NCI-H524 (cell line): ENCODE measurements around the gene SMCP.

Source experiments
- DNase-seq, 2 experiments: peaks; one replicate each; lab custom pipeline; 2025; lab: John Stamatoyannopoulos, UW

The SMCP gene

GRCh38 chr1:152878042-152878441, at the start of gene SMCP:
Gene SMCP, plus strand, starts transcription at chr1:152878322. Its CDS starts 6,101 bp downstream, at chr1:152884423.
- no peak for DNase-seq

- DNase-seq = no peak
Observed at GRCh38 chr1:152836870-152837269, 41.3 kb upstream of the SMCP start.

- no peak for DNase-seq
Observed at GRCh38 chr1:152842556-152842955, 35.6 kb upstream of the SMCP start, which contains the start of gene LCE6A. Gene LCE6A, plus strand, starts transcription at chr1:152842856. Its CDS starts 665 bp downstream, at chr1:152843521.

- DNase-seq = no peak
Observed at GRCh38 chr1:152855661-152856060, 22.5 kb upstream of the SMCP start.

GRCh38 chr1:152858062-152858461, 20.1 kb upstream of the SMCP start:
- DNase-seq = no peak

- no peak for DNase-seq
Observed at GRCh38 chr1:152859696-152860095, 18.4 kb upstream of the SMCP start, which contains the start of gene LCE7A. Gene LCE7A, plus strand, starts transcription at chr1:152859996. Its CDS starts 702 bp downstream, at chr1:152860698.

GRCh38 chr1:152860129-152860528, 18.0 kb upstream of the SMCP start:
- no peak for DNase-seq

GRCh38 chr1:152861374-152861773, 16.7 kb upstream of the SMCP start:
- DNase-seq = no peak

GRCh38 chr1:152864443-152864842, 13.7 kb upstream of the SMCP start:
- DNase-seq = no peak

GRCh38 chr1:152866321-152866720, 11.8 kb upstream of the SMCP start:
- no peak for DNase-seq

- DNase-seq = peak; percentile 35 to 61
Observed at GRCh38 chr1:152869808-152870419, 8.2 kb upstream of the SMCP start.

- peak in 1 of 2 experiments; percentile 3 for DNase-seq
Observed at GRCh38 chr1:152870831-152871730, 7.0 kb upstream of the SMCP start.

GRCh38 chr1:152871731-152872126, 6.4 kb upstream of the SMCP start:
- no peak for DNase-seq

- no peak for DNase-seq
Observed at GRCh38 chr1:152873495-152873894, 4.6 kb upstream of the SMCP start.

- DNase-seq = no peak
Observed at GRCh38 chr1:152876827-152877226, 1.3 kb upstream of the SMCP start.

- no peak for DNase-seq
Observed at GRCh38 chr1:152879559-152880198, 1.6 kb downstream of the SMCP start.

- DNase-seq = no peak
Observed at GRCh38 chr1:152880316-152880715, 2.2 kb downstream of the SMCP start.

- DNase-seq = no peak
Observed at GRCh38 chr1:152880907-152881306, 2.8 kb downstream of the SMCP start.

GRCh38 chr1:152884085-152884484, 6.0 kb downstream of the SMCP start:
- no peak for DNase-seq

GRCh38 chr1:152884506-152884905, 6.4 kb downstream of the SMCP start:
- no peak for DNase-seq

GRCh38 chr1:152884966-152885624, 7.0 kb downstream of the SMCP start:
- DNase-seq = no peak

GRCh38 chr1:152886085-152886484, 8.0 kb downstream of the SMCP start:
- DNase-seq = no peak
